Measurements from ENCODE around the gene MROH2A. TPM values are rescaled to one million over a fixed set of nuclear protein-coding genes. Genes with fewer than 3 reads are reported as not detected.

MROH2A gene
- total RNA-seq, 1 donor from 2014 or later, result not detected

GRCh38 chr2:233799087-233799665, 21.0 kb downstream of the MROH2A start:
- DNase-seq (ENCODE audit: low read depth), result no peak

- DNase-seq (ENCODE audit: low read depth), result no peak
Measured at GRCh38 chr2:233799716-233800115, 21.6 kb downstream of the MROH2A start.

- DNase-seq (ENCODE audit: low read depth), result no peak
Measured at GRCh38 chr2:233800208-233800607, 22.1 kb downstream of the MROH2A start.

- DNase-seq (ENCODE audit: low read depth), result peak; percentile 45
Measured at GRCh38 chr2:233801357-233802131, 23.4 kb downstream of the MROH2A start.

- no peak for DNase-seq (ENCODE audit: low read depth)
Measured at GRCh38 chr2:233802132-233802815, 24.1 kb downstream of the MROH2A start.

- DNase-seq (ENCODE audit: low read depth), result no peak
Measured at GRCh38 chr2:233803292-233803911, 25.3 kb downstream of the MROH2A start.

- DNase-seq (ENCODE audit: low read depth), result no peak
Measured at GRCh38 chr2:233803994-233804393, 25.9 kb downstream of the MROH2A start.

GRCh38 chr2:233807215-233807865, 29.2 kb downstream of the MROH2A start:
- DNase-seq (ENCODE audit: low read depth), result no peak

GRCh38 chr2:233807966-233808935, 30.1 kb downstream of the MROH2A start:
- DNase-seq (ENCODE audit: low read depth), result no peak

- no peak for DNase-seq (ENCODE audit: low read depth)
Measured at GRCh38 chr2:233810385-233810784, 32.3 kb downstream of the MROH2A start.

- DNase-seq (ENCODE audit: low read depth), result no peak
Measured at GRCh38 chr2:233811087-233811486, 33.0 kb downstream of the MROH2A start.

- DNase-seq (ENCODE audit: low read depth), result no peak
Measured at GRCh38 chr2:233811732-233812131, 33.6 kb downstream of the MROH2A start.

GRCh38 chr2:233813236-233814055, 35.3 kb downstream of the MROH2A start:
- no peak for DNase-seq (ENCODE audit: low read depth)

- no peak for DNase-seq (ENCODE audit: low read depth)
Measured at GRCh38 chr2:233814056-233814835, 36.1 kb downstream of the MROH2A start.

GRCh38 chr2:233815861-233816260, 37.7 kb downstream of the MROH2A start:
- DNase-seq (ENCODE audit: low read depth), result no peak

- DNase-seq (ENCODE audit: low read depth), result no peak
Measured at GRCh38 chr2:233816334-233816733, 38.2 kb downstream of the MROH2A start.

- no peak for DNase-seq (ENCODE audit: low read depth)
Measured at GRCh38 chr2:233816771-233817170, 38.6 kb downstream of the MROH2A start.

GRCh38 chr2:233817361-233817911, 39.3 kb downstream of the MROH2A start:
- DNase-seq (ENCODE audit: low read depth), result no peak
